Caco-2 (cell line): ENCODE measurements around the gene SRD5A1. TPM values are rescaled to one million over a fixed set of nuclear protein-coding genes. Genes with fewer than 3 reads are reported as not detected.
"Not testable (repeated sequence)": the region's sequence is repeated elsewhere in the genome, so short reads cannot be mapped to it uniquely, and the experiment has no call there.

Source experiments
- BruUV-seq: library from RNA; stranded (reverse); fragments of 400-500 nt; replicated peaks from 2 replicates; lab custom pipeline; 2021; lab: Mats Ljungman, UMichigan
- CTCF ChIA-PET: fragments of 300-600 bp; sonication (Branson Sonifier 250); formaldehyde crosslinking; loops from one replicate; lab custom pipeline; 2022; ENCODE audit warnings: antibody characterized with exemption; lab: Charles Lee
- POLR2A ChIA-PET: fragments of 300-600 bp; sonication (Branson Sonifier 250); formaldehyde crosslinking; loops from one replicate; lab custom pipeline; 2022; ENCODE audit warnings: antibody characterized with exemption; lab: Charles Lee
- DNase-seq, 2 experiments: peaks; one replicate each; pipeline versions ENCODE4 v3.0.0 to v3.0.0-alpha.2; 2020 to 2022
- H3K27me3 ChIP-seq: replicated peaks from 2 replicates; pipeline ENCODE4 v1.6.0; 2011; ENCODE audit warnings: low read length; ENCODE audit not compliant: control insufficient read depth, insufficient read depth
- H3K36me3 ChIP-seq: 2 replicates; pipeline ENCODE4 v1.5.1; 2011; ENCODE audit warnings: low read length; ENCODE audit not compliant: control insufficient read depth, insufficient read depth
- H3K4me1 ChIP-seq: fragments of 250-450 bp; sonication (Bioruptor Pico); 2 replicates; pipeline ENCODE4 v1.5.1; 2020; ENCODE audit warnings: mild to moderate bottlenecking
- H3K4me3 ChIP-seq: 2 replicates; pipeline ENCODE4 v1.5.1; 2011; ENCODE audit warnings: low read depth, mild to moderate bottlenecking, control low read depth, low read length
- H3K9me3 ChIP-seq: fragments of 250-450 bp; sonication (Bioruptor Pico); 2 replicates; pipeline ENCODE4 v1.5.1; 2020; ENCODE audit warnings: mild to moderate bottlenecking, moderate library complexity
- H3K27ac Mint-ChIP-seq: one replicate; pipeline ENCODE4 v1.8.0; 2022; ENCODE audit warnings: mixed read lengths; ENCODE audit not compliant: unreplicated experiment
- H3K27me3 Mint-ChIP-seq: one replicate; pipeline ENCODE4 v1.8.0; 2022; ENCODE audit warnings: mixed read lengths; ENCODE audit not compliant: insufficient read depth, unreplicated experiment
- H3K36me3 Mint-ChIP-seq: one replicate; pipeline ENCODE4 v1.8.0; 2022; ENCODE audit warnings: mild to moderate bottlenecking, mixed read lengths; ENCODE audit not compliant: insufficient read depth, unreplicated experiment
- H3K4me1 Mint-ChIP-seq: one replicate; pipeline ENCODE4 v1.8.0; 2022; ENCODE audit warnings: low read depth, mixed read lengths; ENCODE audit not compliant: unreplicated experiment
- H3K4me3 Mint-ChIP-seq: one replicate; pipeline ENCODE4 v1.8.0; 2022; ENCODE audit warnings: mild to moderate bottlenecking, moderate library complexity, mixed read lengths; ENCODE audit not compliant: unreplicated experiment
- H3K9me3 Mint-ChIP-seq: one replicate; pipeline ENCODE4 v1.8.0; 2022; ENCODE audit warnings: mixed read lengths; ENCODE audit not compliant: unreplicated experiment
- CTCF ChIP-seq, 2 experiments: fragments of 200-600 bp in 1 of 2; IDR thresholded peaks; 1 replicate in 1 of 2; 2 replicates in 1 of 2; pipeline versions ENCODE4 v1.5.1 to v1.8.0; 2011 to 2022; ENCODE audit warnings: antibody characterized with exemption in 1 of 2, control low read depth in 1 of 2, inconsistent platforms in 1 of 2, low read depth in 1 of 2, low read length in 1 of 2, mild to moderate bottlenecking in 1 of 2, moderate library complexity in 1 of 2; ENCODE audit not compliant: insufficient read depth in 1 of 2, severe bottlenecking in 1 of 2, unreplicated experiment in 1 of 2
- intact Hi-C: fragments of 100-400 bp; cut with micrococcal nuclease; formaldehyde crosslinking; loops from one replicate; pipeline ENCODE4 v1.10.0; 2022; ENCODE audit not compliant: unreplicated experiment
- total RNA-seq: library from RNA; stranded (reverse); gene quantifications from 2 replicates; pipeline ENCODE4 v1.2.3, GENCODE V29; 2022

SRD5A1 gene
- total RNA-seq, 1 experiment from 2014 or later, result 19.4 TPM

DNA sequence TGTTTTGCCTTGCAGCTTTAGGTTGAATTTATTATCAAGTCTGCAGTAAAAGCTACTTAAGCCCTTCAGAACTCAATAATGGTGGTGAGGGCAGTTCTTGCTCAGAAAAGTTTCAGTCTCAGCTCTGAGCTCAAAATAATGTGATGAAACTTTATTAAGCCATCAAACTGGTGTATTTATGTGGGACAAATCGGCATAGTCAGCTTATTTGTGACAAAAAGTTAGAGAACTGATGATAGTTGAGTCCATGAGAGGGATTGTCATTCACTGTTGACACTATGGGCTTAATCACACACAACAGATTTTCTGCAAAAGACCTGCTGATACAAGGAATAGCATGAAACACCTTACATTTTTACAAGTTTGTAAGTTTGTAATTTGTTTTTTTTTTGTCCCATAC, 9.4 kb downstream of the SRD5A1 start:
- intact Hi-C loops, result no loop called here
- Histone ChIP-seq H3K4me3 (no peak overlapping the region), H3K4me1 (no peaks in the 10 kb centered on the region), H3K9me3 (no peaks in the 10 kb centered on the region), H3K36me3 (no peaks in the 10 kb centered on the region), H3K27me3 (no peaks in the 10 kb centered on the region)
- Mint-ChIP-seq H3K27me3 (no peaks in the 10 kb centered on the region), H3K9me3 (no peaks in the 10 kb centered on the region), H3K4me1 (no peaks in the 10 kb centered on the region), H3K4me3 (no peak overlapping the region), H3K27ac (no peak overlapping the region), H3K36me3 (peaks cover 5% of the 10 kb centered on the region)
- BruUV-seq, result no TSS peak
- no peak for TF ChIP-seq CTCF (IDR thresholded peaks at IDR 0.05; ENCODE audit: insufficient read depth in 1 of 2, low read depth in 1 of 2, low read length in 1 of 2, severe bottlenecking in 1 of 2, unreplicated experiment in 1 of 2)
- ChIA-PET POLR2A (no interaction called here), CTCF (no interaction called here)
- DNase-seq, result no peak

- H3K36me3 ChIP-seq, result no peaks in the 10 kb centered on the region
- no peaks in the 10 kb centered on the region for H3K27me3 ChIP-seq
- ChIA-PET CTCF (no interaction called here), POLR2A (no interaction called here)
- no peaks in the 10 kb centered on the region for H3K9me3 Mint-ChIP-seq
- no peak overlapping the region for H3K4me3 Mint-ChIP-seq
- BruUV-seq, result no TSS peak
- peaks cover 5% of the 10 kb centered on the region for H3K36me3 Mint-ChIP-seq
- no peaks in the 10 kb centered on the region for H3K27me3 Mint-ChIP-seq
- no peak overlapping the region for H3K27ac Mint-ChIP-seq
- H3K4me1 Mint-ChIP-seq, result no peaks in the 10 kb centered on the region
- DNase-seq, result no peak
- TF ChIP-seq CTCF (IDR thresholded peaks at IDR 0.05; ENCODE audit: insufficient read depth in 1 of 2, low read depth in 1 of 2, low read length in 1 of 2, severe bottlenecking in 1 of 2, unreplicated experiment in 1 of 2), result no peak
- H3K4me1 ChIP-seq, result no peaks in the 10 kb centered on the region
- intact Hi-C loops, result no loop called here
- H3K4me3 ChIP-seq, result no peak overlapping the region
- no peaks in the 10 kb centered on the region for H3K9me3 ChIP-seq
These were observed 11.6 kb downstream of the SRD5A1 start for GRCh38 chr5:6644794-6645241.

- DNase-seq, H3K27me3 Mint-ChIP-seq, H3K9me3 ChIP-seq, H3K36me3 ChIP-seq, H3K9me3 Mint-ChIP-seq, H3K4me1 Mint-ChIP-seq, CTCF ChIA-PET, H3K36me3 Mint-ChIP-seq, H3K4me3 Mint-ChIP-seq, BruUV-seq, H3K4me3 ChIP-seq, H3K4me1 ChIP-seq, H3K27ac Mint-ChIP-seq, H3K27me3 ChIP-seq, POLR2A ChIA-PET, intact Hi-C loops: not testable (repeated sequence)
These were observed 12.5 kb downstream of the SRD5A1 start for GRCh38 chr5:6645571-6646362.
